ENCODE measurements around the gene LINGO3. TPM values are rescaled to one million over a fixed set of nuclear protein-coding genes. Genes with fewer than 3 reads are reported as not detected.

The LINGO3 gene
- total RNA-seq, 1 experiment from 2014 or later = 2.0 TPM

DNA sequence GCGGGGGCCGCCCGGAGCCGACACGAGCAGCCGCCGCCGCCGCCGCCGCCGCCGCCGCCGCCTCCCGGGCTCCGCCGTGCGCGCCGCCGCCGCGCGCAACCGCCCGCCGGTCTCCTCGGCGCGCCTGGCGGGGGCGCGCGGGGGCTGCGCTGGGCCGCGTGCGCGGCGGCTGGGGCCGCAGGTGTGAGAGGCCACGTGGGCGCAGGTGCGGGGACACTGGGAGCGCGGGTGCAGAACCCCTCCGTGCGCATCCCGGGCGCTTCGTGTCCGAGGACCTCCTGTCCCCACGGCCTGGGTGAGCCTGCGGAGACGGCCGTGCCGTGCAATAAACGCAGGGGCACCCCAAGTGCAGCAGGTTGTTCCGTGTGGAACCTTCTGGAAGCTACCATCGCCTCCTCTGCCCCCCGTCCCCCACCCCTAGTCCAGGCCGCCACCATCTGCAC, at the start of gene LINGO3 (continued):
- TF ChIP-seq, protein P1, sequence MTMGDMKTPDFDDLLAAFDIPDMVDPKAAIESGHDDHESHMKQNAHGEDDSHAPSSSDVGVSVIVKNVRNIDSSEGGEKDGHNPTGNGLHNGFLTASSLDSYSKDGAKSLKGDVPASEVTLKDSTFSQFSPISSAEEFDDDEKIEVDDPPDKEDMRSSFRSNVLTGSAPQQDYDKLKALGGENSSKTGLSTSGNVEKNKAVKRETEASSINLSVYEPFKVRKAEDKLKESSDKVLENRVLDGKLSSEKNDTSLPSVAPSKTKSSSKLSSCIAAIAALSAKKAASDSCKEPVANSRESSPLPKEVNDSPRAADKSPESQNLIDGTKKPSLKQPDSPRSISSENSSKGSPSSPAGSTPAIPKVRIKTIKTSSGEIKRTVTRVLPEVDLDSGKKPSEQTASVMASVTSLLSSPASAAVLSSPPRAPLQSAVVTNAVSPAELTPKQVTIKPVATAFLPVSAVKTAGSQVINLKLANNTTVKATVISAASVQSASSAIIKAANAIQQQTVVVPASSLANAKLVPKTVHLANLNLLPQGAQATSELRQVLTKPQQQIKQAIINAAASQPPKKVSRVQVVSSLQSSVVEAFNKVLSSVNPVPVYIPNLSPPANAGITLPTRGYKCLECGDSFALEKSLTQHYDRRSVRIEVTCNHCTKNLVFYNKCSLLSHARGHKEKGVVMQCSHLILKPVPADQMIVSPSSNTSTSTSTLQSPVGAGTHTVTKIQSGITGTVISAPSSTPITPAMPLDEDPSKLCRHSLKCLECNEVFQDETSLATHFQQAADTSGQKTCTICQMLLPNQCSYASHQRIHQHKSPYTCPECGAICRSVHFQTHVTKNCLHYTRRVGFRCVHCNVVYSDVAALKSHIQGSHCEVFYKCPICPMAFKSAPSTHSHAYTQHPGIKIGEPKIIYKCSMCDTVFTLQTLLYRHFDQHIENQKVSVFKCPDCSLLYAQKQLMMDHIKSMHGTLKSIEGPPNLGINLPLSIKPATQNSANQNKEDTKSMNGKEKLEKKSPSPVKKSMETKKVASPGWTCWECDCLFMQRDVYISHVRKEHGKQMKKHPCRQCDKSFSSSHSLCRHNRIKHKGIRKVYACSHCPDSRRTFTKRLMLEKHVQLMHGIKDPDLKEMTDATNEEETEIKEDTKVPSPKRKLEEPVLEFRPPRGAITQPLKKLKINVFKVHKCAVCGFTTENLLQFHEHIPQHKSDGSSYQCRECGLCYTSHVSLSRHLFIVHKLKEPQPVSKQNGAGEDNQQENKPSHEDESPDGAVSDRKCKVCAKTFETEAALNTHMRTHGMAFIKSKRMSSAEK (CRISPR knock-in tag; IDR thresholded peaks at IDR 0.05; ENCODE audit: borderline replicate concordance) = no peak
- TF ChIP-seq ETV6 (CRISPR knock-in tag; IDR thresholded peaks at IDR 0.05) (peak; percentile 74), MYBL2 (CRISPR knock-in tag; IDR thresholded peaks at IDR 0.05) (peak; percentile 36; the same call in 1 of the 2 replicates), ZNF416 (CRISPR knock-in tag; IDR thresholded peaks at IDR 0.05) (no peak), RELA (CRISPR knock-in tag; IDR thresholded peaks at IDR 0.05; ENCODE audit: borderline replicate concordance) (no peak), ZMAT4 (CRISPR knock-in tag; IDR thresholded peaks at IDR 0.05) (no peak), TEAD4 (CRISPR knock-in tag; IDR thresholded peaks at IDR 0.05) (no peak), HMGA2 (CRISPR knock-in tag; IDR thresholded peaks at IDR 0.05) (no peak), NFE2L1 (CRISPR knock-in tag; IDR thresholded peaks at IDR 0.05) (0 out of 2 replicates have a peak, but pooled peaks have one; percentile 59), HMGXB4 (CRISPR knock-in tag; IDR thresholded peaks at IDR 0.05) (no peak), SMAD4 (CRISPR knock-in tag; IDR thresholded peaks at IDR 0.05) (no peak), ZNF121 (CRISPR knock-in tag; IDR thresholded peaks at IDR 0.05) (no peak), EMX1 (CRISPR knock-in tag; IDR thresholded peaks at IDR 0.05) (no peak), PRRX2 (CRISPR knock-in tag; IDR thresholded peaks at IDR 0.05) (no peak), ATF1 (CRISPR knock-in tag; IDR thresholded peaks at IDR 0.05) (no peak), SP1 (CRISPR knock-in tag; conservative IDR thresholded peaks at IDR 0.05) (no peak; the same call in 1 of the 2 replicates), TCF7 (CRISPR knock-in tag; IDR thresholded peaks at IDR 0.05; ENCODE audit: low read depth) (no peak), FOXJ3 (CRISPR knock-in tag; IDR thresholded peaks at IDR 0.05; ENCODE audit: borderline replicate concordance) (no peak), ZBTB21 (CRISPR knock-in tag; IDR thresholded peaks at IDR 0.05; ENCODE audit: borderline replicate concordance) (0 out of 2 replicates have a peak, but pooled peaks have one; percentile 26)
- TF ChIP-seq, protein P2, sequence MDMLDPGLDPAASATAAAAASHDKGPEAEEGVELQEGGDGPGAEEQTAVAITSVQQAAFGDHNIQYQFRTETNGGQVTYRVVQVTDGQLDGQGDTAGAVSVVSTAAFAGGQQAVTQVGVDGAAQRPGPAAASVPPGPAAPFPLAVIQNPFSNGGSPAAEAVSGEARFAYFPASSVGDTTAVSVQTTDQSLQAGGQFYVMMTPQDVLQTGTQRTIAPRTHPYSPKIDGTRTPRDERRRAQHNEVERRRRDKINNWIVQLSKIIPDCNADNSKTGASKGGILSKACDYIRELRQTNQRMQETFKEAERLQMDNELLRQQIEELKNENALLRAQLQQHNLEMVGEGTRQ (CRISPR knock-in tag; IDR thresholded peaks at IDR 0.05) = peak; percentile 72
- TF ChIP-seq, protein P3, sequence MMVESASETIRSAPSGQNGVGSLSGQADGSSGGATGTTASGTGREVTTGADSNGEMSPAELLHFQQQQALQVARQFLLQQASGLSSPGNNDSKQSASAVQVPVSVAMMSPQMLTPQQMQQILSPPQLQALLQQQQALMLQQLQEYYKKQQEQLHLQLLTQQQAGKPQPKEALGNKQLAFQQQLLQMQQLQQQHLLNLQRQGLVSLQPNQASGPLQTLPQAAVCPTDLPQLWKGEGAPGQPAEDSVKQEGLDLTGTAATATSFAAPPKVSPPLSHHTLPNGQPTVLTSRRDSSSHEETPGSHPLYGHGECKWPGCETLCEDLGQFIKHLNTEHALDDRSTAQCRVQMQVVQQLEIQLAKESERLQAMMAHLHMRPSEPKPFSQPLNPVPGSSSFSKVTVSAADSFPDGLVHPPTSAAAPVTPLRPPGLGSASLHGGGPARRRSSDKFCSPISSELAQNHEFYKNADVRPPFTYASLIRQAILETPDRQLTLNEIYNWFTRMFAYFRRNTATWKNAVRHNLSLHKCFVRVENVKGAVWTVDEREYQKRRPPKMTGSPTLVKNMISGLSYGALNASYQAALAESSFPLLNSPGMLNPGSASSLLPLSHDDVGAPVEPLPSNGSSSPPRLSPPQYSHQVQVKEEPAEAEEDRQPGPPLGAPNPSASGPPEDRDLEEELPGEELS (CRISPR knock-in tag; IDR thresholded peaks at IDR 0.05) = peak; percentile 82; the same call in 1 of the 2 replicates
- TF ChIP-seq, protein P4, sequence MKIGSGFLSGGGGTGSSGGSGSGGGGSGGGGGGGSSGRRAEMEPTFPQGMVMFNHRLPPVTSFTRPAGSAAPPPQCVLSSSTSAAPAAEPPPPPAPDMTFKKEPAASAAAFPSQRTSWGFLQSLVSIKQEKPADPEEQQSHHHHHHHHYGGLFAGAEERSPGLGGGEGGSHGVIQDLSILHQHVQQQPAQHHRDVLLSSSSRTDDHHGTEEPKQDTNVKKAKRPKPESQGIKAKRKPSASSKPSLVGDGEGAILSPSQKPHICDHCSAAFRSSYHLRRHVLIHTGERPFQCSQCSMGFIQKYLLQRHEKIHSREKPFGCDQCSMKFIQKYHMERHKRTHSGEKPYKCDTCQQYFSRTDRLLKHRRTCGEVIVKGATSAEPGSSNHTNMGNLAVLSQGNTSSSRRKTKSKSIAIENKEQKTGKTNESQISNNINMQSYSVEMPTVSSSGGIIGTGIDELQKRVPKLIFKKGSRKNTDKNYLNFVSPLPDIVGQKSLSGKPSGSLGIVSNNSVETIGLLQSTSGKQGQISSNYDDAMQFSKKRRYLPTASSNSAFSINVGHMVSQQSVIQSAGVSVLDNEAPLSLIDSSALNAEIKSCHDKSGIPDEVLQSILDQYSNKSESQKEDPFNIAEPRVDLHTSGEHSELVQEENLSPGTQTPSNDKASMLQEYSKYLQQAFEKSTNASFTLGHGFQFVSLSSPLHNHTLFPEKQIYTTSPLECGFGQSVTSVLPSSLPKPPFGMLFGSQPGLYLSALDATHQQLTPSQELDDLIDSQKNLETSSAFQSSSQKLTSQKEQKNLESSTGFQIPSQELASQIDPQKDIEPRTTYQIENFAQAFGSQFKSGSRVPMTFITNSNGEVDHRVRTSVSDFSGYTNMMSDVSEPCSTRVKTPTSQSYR (CRISPR knock-in tag; IDR thresholded peaks at IDR 0.05) = no peak
- TF ChIP-seq, protein P5, sequence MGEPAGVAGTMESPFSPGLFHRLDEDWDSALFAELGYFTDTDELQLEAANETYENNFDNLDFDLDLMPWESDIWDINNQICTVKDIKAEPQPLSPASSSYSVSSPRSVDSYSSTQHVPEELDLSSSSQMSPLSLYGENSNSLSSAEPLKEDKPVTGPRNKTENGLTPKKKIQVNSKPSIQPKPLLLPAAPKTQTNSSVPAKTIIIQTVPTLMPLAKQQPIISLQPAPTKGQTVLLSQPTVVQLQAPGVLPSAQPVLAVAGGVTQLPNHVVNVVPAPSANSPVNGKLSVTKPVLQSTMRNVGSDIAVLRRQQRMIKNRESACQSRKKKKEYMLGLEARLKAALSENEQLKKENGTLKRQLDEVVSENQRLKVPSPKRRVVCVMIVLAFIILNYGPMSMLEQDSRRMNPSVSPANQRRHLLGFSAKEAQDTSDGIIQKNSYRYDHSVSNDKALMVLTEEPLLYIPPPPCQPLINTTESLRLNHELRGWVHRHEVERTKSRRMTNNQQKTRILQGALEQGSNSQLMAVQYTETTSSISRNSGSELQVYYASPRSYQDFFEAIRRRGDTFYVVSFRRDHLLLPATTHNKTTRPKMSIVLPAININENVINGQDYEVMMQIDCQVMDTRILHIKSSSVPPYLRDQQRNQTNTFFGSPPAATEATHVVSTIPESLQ (CRISPR knock-in tag; IDR thresholded peaks at IDR 0.05) = no peak
- TF ChIP-seq, protein P6, sequence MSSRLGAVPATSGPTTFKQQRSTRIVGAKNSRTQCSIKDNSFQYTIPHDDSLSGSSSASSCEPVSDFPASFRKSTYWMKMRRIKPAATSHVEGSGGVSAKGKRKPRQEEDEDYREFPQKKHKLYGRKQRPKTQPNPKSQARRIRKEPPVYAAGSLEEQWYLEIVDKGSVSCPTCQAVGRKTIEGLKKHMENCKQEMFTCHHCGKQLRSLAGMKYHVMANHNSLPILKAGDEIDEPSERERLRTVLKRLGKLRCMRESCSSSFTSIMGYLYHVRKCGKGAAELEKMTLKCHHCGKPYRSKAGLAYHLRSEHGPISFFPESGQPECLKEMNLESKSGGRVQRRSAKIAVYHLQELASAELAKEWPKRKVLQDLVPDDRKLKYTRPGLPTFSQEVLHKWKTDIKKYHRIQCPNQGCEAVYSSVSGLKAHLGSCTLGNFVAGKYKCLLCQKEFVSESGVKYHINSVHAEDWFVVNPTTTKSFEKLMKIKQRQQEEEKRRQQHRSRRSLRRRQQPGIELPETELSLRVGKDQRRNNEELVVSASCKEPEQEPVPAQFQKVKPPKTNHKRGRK (CRISPR knock-in tag; IDR thresholded peaks at IDR 0.05; ENCODE audit: borderline replicate concordance) = no peak
